Osteocyte (in vitro differentiated cells): ENCODE measurements around the gene CCN5. TPM values are rescaled to one million over a fixed set of nuclear protein-coding genes. Genes with fewer than 3 reads are reported as not detected.

Source experiments
- DNase-seq: peaks from one replicate; pipeline ENCODE4 v3.0.0; 2021; ENCODE audit warnings: mixed read lengths; ENCODE audit not compliant: unreplicated experiment; ENCODE audit errors: extremely low spot score
- H3K27ac Mint-ChIP-seq: one replicate; pipeline ENCODE4 v1.8.0; 2021; ENCODE audit warnings: mild to moderate bottlenecking, mixed read lengths; ENCODE audit not compliant: unreplicated experiment
- H3K27me3 Mint-ChIP-seq: one replicate; pipeline ENCODE4 v1.8.0; 2021; ENCODE audit warnings: mixed read lengths; ENCODE audit not compliant: unreplicated experiment
- H3K36me3 Mint-ChIP-seq: one replicate; pipeline ENCODE4 v1.8.0; 2021; ENCODE audit warnings: mixed read lengths; ENCODE audit not compliant: unreplicated experiment
- H3K4me1 Mint-ChIP-seq: one replicate; pipeline ENCODE4 v1.8.0; 2021; ENCODE audit warnings: mixed read lengths; ENCODE audit not compliant: unreplicated experiment
- H3K4me3 Mint-ChIP-seq: one replicate; pipeline ENCODE4 v1.8.0; 2021; ENCODE audit warnings: mild to moderate bottlenecking, moderate library complexity, mixed read lengths; ENCODE audit not compliant: unreplicated experiment
- H3K9me3 Mint-ChIP-seq: one replicate; pipeline ENCODE4 v1.8.0; 2021; ENCODE audit warnings: mixed read lengths; ENCODE audit not compliant: unreplicated experiment
- total RNA-seq: library from RNA; stranded (reverse); gene quantifications from 2 replicates; pipeline ENCODE4 v1.2.1, GENCODE V29; 2021
- TF ChIP-seq, protein P1 (sequence below): fragments of 200-600 bp; sonication (generic); IDR thresholded peaks from 2 replicates; pipeline ENCODE4 v1.5.0; 2021; ENCODE audit warnings: antibody characterized with exemption, mild to moderate bottlenecking, moderate library complexity

CCN5 gene
- total RNA-seq, 1 donor from 2014 or later: 18.2 TPM

- Mint-ChIP-seq H3K9me3 (no peaks in the 10 kb centered on the region), H3K27me3 (no peaks in the 10 kb centered on the region), H3K4me3 (no peak overlapping the region), H3K27ac (no peak overlapping the region), H3K4me1 (peaks cover 4% of the 10 kb centered on the region), H3K36me3 (no peaks in the 10 kb centered on the region)
- TF ChIP-seq, protein P1, sequence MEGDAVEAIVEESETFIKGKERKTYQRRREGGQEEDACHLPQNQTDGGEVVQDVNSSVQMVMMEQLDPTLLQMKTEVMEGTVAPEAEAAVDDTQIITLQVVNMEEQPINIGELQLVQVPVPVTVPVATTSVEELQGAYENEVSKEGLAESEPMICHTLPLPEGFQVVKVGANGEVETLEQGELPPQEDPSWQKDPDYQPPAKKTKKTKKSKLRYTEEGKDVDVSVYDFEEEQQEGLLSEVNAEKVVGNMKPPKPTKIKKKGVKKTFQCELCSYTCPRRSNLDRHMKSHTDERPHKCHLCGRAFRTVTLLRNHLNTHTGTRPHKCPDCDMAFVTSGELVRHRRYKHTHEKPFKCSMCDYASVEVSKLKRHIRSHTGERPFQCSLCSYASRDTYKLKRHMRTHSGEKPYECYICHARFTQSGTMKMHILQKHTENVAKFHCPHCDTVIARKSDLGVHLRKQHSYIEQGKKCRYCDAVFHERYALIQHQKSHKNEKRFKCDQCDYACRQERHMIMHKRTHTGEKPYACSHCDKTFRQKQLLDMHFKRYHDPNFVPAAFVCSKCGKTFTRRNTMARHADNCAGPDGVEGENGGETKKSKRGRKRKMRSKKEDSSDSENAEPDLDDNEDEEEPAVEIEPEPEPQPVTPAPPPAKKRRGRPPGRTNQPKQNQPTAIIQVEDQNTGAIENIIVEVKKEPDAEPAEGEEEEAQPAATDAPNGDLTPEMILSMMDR: no peak
- DNase-seq: no peak
Measured at GRCh38 chr20:44678990-44679611, 36.1 kb upstream of the CCN5 start.

- Mint-ChIP-seq H3K9me3 (peaks cover under 1% of the 10 kb centered on the region), H3K4me1 (peaks cover 13% of the 10 kb centered on the region), H3K4me3 (no peak overlapping the region), H3K36me3 (no peaks in the 10 kb centered on the region), H3K27me3 (no peaks in the 10 kb centered on the region), H3K27ac (no peak overlapping the region)
- TF ChIP-seq, protein P1: no peak
- no peak for DNase-seq
Measured at GRCh38 chr20:44681796-44682566, 33.2 kb upstream of the CCN5 start.

DNA sequence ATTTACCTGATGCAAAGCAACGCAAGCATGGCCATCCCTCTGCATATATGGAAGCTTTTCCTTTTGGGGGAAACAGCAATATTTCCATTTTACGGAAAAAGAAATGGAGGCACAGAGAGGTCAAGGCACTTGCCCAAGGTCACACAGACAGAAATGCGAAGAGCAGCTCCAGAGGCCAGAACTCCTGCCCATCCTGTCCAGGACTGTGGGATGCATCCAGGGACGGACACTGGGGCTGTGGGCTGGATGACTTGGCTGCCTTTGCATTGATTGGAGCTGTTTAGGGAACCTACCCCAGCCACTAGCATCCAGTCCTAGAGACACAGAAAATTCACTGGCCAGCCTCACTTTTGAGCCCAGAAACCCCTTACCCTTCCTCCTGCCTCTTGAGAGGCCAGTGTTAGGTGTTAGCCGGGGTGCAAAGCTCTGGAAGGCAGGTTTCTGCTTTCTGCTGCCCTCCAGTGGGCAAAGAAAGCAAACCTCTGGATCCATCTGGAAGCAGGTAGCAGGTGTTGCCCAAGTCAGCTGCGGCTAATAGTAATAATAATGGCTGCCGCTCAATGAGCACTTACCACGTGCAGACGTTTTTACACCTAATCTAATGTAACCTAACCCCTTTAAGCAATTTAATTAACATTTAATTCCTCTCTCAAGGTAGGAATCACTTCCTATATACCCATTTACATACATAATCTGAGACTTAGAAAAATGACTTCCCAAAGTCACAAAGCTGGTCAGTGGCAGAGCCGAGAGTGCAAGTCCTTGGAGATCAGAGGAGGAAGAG is 31.7 kb upstream of the CCN5 start:
- H3K4me1 Mint-ChIP-seq: peaks cover 16% of the 10 kb centered on the region
- TF ChIP-seq, protein P1: peak; percentile 80
- no peak overlapping the region for H3K4me3 Mint-ChIP-seq
- no peak overlapping the region for H3K27ac Mint-ChIP-seq
- H3K36me3 Mint-ChIP-seq: peaks cover 3% of the 10 kb centered on the region
- H3K9me3 Mint-ChIP-seq: peaks cover 7% of the 10 kb centered on the region
- no peaks in the 10 kb centered on the region for H3K27me3 Mint-ChIP-seq
- DNase-seq: peak; percentile 86

- no peak overlapping the region for H3K27ac Mint-ChIP-seq
- H3K4me1 Mint-ChIP-seq: peaks cover 14% of the 10 kb centered on the region
- peaks cover 3% of the 10 kb centered on the region for H3K36me3 Mint-ChIP-seq
- TF ChIP-seq, protein P1: no peak
- no peak overlapping the region for H3K4me3 Mint-ChIP-seq
- H3K9me3 Mint-ChIP-seq: peaks cover 7% of the 10 kb centered on the region
- no peaks in the 10 kb centered on the region for H3K27me3 Mint-ChIP-seq
- no peak for DNase-seq
Measured at GRCh38 chr20:44684047-44684967, 30.9 kb upstream of the CCN5 start.
